Tongue (tissue), 2 donors: ENCODE results near the gene RPL18. TPM values are rescaled to one million over a fixed set of nuclear protein-coding genes. Genes with fewer than 3 reads are reported as not detected.
A peak's percentile ranks its signal among the peaks of the same experiment; 100 is the strongest.

ENCODE experiments used
- DNase-seq: peaks from one replicate; pipeline ENCODE4 v3.0.0-alpha.2; 2015
- total RNA-seq: library from RNA; depleted of rRNA; stranded (reverse); fragments of >200 nt; gene quantifications from one replicate; pipeline ENCODE4 v1.2.3, GENCODE V29; 2014

Gene RPL18
- total RNA-seq, 1 donor from 2014 or later = 1,428 TPM

DNA sequence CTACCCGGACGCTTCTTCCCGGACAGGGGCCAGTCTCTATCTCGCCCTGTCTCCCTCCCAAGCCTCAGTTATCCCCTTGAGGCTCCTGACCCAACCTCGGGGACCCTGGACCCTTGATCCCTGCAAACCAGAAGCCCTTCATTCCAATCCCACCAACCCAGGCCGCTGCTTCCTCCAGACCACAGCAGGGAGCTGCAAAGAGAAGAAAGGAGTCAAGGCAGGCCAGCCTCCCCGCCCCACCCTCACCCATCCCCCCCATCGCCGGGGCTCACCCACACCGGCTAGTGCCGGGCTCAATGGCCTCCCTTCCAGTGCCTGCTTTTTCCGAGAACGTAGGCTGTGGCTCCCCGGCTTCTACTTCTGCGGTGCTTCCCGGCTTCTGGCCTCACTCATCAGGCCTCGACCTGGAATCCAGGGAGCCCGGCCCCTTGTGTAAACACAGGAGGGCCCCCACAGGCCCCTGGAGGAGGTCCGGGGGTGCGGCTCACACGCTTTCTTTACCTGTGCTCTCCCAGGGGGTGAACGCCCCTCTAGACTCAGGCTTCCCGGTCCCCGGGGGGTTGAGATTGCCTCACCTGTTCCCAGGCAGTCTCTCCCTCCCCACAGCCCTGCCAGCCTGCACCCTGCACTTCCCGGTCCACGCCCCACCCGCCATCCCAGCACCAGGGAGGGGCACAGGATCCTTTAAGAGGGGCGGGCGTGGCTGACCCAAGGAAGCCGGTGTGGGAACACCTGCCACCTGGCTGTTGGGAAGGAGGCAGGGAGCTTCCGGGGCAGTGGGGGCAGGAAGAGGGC is 4.3 kb downstream of the RPL18 start, which contains the start of gene FAM83E:
Gene FAM83E (minus strand): TSS at position 641 of the 795 bp plus-strand sequence. CDS start 1,704 bp downstream, outside the sequence.
- peak; percentile 71 for DNase-seq

DNA sequence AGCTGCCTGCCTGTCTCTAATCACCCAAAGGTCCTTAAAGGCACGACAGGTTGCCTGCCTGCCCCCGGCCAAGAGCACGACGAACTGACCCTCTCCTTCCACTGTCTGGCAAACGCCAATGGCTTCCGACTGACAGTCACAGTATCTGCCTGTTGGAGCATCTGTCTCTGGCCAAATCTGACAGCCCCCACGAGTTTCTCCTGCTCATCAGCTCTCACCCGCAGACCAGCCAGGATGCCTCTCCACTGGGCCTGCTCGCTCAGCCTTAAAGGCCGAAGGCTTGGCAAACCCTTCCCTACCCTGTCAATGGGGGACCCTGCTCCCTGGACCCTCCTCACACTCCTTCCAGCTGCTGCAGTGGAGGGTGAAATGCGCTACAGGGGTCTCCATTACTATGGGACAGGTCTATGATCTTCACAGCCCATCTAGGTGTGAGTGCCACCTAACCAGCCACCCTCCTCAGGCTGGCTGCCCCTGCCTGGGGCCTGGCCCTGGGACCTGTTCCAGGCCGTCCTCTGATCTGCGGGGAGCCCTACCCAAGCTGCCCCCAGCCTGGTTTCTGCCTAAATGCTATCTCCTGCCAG is 5.0 kb downstream of the RPL18 start:
- no peak for DNase-seq

DNA sequence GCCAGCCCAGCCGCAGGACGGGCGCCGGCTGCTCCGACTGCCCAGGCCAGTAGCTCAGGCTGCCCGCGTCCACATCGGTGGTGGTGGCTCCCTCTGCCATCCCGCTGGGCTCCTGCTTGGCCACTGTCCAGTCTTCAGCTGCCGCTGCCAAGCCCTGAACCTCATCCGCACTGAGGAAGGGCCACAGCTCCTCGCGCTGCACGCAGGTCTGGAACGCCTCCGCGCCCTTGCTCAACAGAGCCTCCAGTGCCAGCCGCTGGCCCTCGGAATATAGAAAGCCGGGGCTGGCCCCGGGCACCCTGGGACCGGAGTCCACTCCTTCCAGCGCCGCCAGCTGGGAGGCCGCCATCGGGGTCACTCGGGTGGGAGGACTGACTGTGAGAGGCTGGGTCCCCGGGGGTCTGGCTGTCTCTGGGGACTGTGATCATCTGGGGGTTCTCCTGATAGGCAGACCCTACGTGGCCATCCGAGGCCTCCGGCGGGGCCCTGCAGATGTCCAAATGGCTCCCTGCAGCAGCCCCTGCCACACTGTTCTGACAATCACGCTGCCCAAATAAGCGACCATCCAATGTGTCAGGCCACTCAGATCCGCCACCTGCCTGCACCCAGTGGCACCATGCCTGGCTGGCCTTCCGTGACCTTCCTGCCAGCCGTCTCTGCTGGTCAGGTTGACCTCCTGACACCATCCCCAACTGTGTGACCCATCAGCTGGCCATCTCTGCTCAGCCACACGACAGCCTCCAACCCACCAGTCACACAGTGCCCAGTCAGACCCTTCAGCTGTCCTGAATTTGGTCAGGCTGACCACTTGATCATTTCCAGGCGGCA is 5.7 kb downstream of the RPL18 start:
- no peak for DNase-seq

GRCh38 chr19:48611872-48612271 is 7.1 kb downstream of the RPL18 start:
- DNase-seq = no peak

GRCh38 chr19:48609571-48610108 is 9.3 kb downstream of the RPL18 start:
- DNase-seq = no peak

GRCh38 chr19:48608798-48609263 is 10.1 kb downstream of the RPL18 start:
- DNase-seq = peak; percentile 53

DNA sequence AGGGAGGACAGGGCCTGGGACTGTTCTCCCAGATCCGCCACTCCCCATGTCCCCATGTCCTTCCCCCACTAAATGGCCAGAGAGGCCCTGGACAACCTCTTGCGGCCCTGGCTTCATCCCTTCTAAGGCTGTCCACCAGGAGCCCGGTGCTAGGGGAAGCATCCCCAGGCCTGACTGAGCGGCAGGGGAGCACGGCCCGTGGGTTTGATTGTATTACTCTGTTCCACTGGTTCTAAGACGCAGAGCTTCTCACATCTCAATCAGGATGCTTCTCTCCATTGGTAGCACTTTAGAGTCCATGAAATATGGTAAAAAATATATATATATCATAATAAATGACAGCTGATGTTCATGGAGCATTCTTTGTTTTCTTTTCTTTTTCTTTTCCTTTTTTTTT is 11.6 kb downstream of the RPL18 start:
- DNase-seq = no peak

DNA sequence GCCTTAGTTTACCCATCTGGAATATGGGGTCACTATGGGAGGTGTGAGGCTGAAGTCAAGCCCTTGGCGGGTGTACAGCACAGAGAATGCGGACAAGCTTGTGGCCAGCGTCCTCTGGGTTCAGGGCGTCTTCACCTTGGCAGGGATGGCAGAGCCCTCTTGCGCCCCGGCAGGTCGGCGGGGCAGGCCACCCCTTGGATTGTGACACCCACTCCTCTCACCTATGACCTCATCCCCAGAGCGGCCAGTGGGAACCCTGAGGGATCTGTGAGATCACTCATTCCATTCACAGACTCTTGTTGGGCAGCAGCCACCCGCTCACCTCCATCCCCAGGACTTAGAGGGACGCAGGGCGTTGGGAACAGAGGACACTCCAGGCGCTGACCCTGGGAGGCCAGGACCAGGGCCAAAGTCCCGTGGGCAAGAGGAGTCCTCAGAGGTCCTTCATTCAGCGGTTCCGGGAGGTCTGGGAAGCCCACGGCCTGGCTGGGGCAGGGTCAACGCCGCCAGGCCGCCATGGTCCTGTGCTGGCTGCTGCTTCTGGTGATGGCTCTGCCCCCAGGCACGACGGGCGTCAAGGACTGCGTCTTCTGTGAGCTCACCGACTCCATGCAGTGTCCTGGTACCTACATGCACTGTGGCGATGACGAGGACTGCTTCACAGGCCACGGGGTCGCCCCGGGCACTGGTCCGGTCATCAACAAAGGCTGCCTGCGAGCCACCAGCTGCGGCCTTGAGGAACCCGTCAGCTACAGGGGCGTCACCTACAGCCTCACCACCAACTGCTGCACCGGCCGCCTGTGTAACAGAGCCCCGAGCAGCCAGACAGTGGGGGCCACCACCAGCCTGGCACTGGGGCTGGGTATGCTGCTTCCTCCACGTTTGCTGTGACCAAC is 12.3 kb downstream of the RPL18 start, which contains the start of gene SPACA4:
Gene SPACA4 (plus strand): TSS at position 280 of the 896 bp plus-strand sequence. CDS start 237 bp downstream, at position 517.
- DNase-seq = no peak

- DNase-seq = no peak
Measured at GRCh38 chr19:48603850-48604249, 15.1 kb downstream of the RPL18 start.

- no peak for DNase-seq
Measured at GRCh38 chr19:48603449-48603848, 15.5 kb downstream of the RPL18 start.

GRCh38 chr19:48603001-48603400 is 16.0 kb downstream of the RPL18 start:
- no peak for DNase-seq

DNA sequence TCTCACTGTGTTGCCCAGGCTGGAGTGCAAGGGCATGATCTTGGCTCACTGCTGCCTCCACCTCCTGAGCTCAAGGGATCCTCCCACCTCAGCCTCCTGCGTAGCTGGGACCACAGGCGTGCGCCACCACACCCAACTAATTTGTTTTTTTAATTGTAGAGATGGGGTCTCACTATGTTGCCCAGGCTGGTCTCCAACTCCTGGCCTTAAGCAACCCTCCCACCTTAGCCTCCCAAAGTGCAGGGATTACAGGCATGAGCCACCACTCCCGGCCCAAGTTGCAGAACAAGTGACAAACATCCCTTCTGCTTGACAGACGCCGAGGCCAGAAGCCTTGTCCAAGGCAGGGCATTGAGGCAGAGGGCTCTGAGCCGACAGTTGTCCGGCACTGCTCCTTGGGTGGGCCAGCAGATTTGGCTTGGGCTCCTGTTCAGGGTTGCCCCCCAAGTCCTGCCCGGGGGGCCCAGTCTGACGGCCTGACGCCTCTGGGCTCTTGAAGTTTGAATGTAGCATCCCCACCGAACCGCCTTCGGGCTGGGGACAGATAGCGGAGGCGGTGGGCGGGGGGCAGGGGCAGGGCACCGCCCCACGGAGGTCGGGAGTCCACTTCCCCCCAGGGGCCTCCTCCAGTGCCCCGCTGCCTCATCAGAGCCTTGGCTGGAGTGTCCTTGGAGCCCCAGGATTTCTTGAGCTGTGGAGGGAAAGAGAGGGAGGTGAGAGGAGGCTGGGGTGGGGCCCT is 18.1 kb downstream of the RPL18 start:
- DNase-seq = no peak

- DNase-seq = no peak
Measured at GRCh38 chr19:48598996-48599700, 19.8 kb downstream of the RPL18 start.

DNA sequence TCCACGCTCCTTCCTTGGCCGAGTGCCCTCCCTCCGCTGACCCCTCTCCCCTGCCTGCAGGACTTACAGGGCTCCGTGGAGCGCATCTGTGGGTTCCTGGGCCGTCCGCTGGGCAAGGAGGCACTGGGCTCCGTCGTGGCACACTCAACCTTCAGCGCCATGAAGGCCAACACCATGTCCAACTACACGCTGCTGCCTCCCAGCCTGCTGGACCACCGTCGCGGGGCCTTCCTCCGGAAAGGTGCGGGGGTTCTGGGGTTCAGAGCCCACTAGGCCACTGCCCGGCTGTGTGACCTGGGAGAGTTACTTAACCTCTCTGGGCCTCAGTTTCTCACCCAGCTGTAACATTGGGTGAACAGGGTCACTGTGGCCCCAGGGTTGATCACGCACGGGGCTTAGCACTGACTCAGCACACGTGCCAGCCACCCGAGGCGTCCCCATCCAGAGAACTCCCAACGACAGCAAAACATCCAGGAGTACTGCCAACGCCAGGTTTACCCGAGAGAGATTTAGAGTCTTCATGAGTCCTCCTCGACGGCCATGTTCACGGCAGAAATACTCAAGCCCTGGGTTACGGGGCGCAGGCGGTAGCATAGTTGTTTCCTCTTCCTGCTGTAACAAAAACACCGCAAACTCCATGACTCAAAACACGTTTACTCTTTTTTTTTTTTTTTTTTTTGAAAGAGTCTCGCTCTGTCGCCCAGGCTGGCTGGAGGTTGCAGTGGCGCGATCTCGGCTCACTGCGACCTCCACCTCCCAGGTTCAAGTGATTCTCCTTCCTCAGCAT is 22.1 kb downstream of the RPL18 start:
- DNase-seq = no peak

GRCh38 chr19:48596237-48596636 is 22.7 kb downstream of the RPL18 start:
- no peak for DNase-seq

- DNase-seq = no peak
Measured at GRCh38 chr19:48595833-48596232, 23.1 kb downstream of the RPL18 start.

DNA sequence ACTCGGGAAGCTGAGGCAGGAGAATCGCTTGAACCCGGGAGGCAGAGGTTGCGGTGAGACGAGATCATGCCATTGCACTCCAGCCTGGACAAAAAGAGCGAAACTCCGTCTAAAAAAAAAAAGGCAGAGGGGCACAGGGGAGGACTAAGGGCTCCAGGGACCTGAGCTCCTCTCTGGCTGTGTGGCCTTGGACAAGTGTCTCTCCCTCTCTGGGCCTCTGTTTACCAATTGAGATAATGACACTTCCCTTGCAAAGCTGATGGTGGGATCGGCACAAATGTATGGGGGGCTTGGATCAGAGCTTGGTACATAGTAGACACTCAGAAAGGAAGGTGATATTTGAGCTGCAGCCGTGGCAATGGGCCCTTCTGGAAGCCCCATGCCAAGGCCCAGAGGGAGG is 23.8 kb downstream of the RPL18 start:
- no peak for DNase-seq

DNA sequence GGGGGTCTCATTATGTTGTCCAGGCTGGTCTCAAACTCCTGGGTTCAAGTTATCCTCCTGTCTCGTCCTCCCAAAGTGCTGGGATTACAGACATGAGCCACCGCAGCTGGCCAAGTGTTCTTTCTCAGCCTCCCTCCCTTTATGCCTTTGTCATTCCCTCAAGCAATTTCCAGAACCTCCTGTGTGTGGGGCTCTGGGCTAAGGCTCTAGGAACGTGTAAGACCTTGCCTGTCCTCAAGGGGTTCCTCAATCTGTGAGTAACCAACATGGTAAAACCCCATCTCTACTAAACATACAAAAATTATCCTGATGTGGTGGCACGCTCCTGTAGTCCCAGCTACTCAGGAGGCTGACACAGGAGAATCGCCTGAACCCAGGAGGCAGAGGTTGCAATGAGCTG is 28.0 kb downstream of the RPL18 start:
- no peak for DNase-seq
